Measurements from ENCODE around the gene AUH.

AUH gene

GRCh38 chr9:91243029-91243428 is 118.7 kb downstream of the AUH start:
- no peak for DNase-seq

- DNase-seq: no peak
Measured at GRCh38 chr9:91241909-91242308, 119.8 kb downstream of the AUH start.

GRCh38 chr9:91240596-91241165 is 121.0 kb downstream of the AUH start:
- no peak for DNase-seq

- no peak for DNase-seq
Measured at GRCh38 chr9:91239367-91240111, 122.2 kb downstream of the AUH start.

- no peak for DNase-seq
Measured at GRCh38 chr9:91234523-91234922, 127.2 kb downstream of the AUH start.

- no peak for DNase-seq
Measured at GRCh38 chr9:91231619-91232018, 130.1 kb downstream of the AUH start.

GRCh38 chr9:91223000-91223399 is 138.7 kb downstream of the AUH start:
- DNase-seq: no peak

GRCh38 chr9:91222457-91222856 is 139.3 kb downstream of the AUH start:
- no peak for DNase-seq

GRCh38 chr9:91221332-91221731 is 140.4 kb downstream of the AUH start:
- DNase-seq: no peak

GRCh38 chr9:91220491-91221135 is 141.1 kb downstream of the AUH start:
- DNase-seq: no peak

GRCh38 chr9:91220021-91220420 is 141.7 kb downstream of the AUH start:
- no peak for DNase-seq

- DNase-seq: no peak
Measured at GRCh38 chr9:91219557-91219956, 142.2 kb downstream of the AUH start.

GRCh38 chr9:91217388-91217787 is 144.3 kb downstream of the AUH start:
- DNase-seq: no peak

- DNase-seq: no peak
Measured at GRCh38 chr9:91214867-91215266, 146.9 kb downstream of the AUH start.

- no peak for DNase-seq
Measured at GRCh38 chr9:91214086-91214485, 147.6 kb downstream of the AUH start.

- no peak for DNase-seq
Measured at GRCh38 chr9:91212596-91213243, 149.0 kb downstream of the AUH start.

GRCh38 chr9:91211919-91212318 is 149.8 kb downstream of the AUH start:
- no peak for DNase-seq

- no peak for DNase-seq
Measured at GRCh38 chr9:91211414-91211813, 150.3 kb downstream of the AUH start.

- no peak for DNase-seq
Measured at GRCh38 chr9:91210318-91210717, 151.4 kb downstream of the AUH start.

GRCh38 chr9:91208837-91209236 is 152.9 kb downstream of the AUH start:
- no peak for DNase-seq

GRCh38 chr9:91208419-91208745 is 153.3 kb downstream of the AUH start:
- DNase-seq: no peak

GRCh38 chr9:91207729-91208418 is 153.8 kb downstream of the AUH start:
- no peak for DNase-seq

- no peak for DNase-seq
Measured at GRCh38 chr9:91207397-91207728, 154.4 kb downstream of the AUH start.

GRCh38 chr9:91206806-91207205 is 154.9 kb downstream of the AUH start:
- DNase-seq: no peak

Measured in activated CD4-positive, alpha-beta T cell treated with anti-CD3 and anti-CD28 coated beads, Interleukin-2, amount 50 U/mL, for 4 hours (primary cell).